OCI-LY7 (cell line): ENCODE results near the gene TIMP3.

ENCODE experiments used
- EZH2phosphoT487 ChIP-seq: fragments of 200-600 bp; sonication (generic); IDR thresholded peaks from 2 replicates; pipeline ENCODE4 v1.6.1; 2018; ENCODE audit warnings: low read depth, borderline replicate concordance, mild to moderate bottlenecking, mixed run types, antibody characterized with exemption, low read length, moderate library complexity, mixed read lengths
- TF ChIP-seq, protein P1 (sequence below): fragments of 200-600 bp; sonication (generic); conservative IDR thresholded peaks from 2 replicates; pipeline ENCODE4 v1.5.1; 2014; ENCODE audit warnings: mild to moderate bottlenecking, antibody characterized with exemption, low read length, moderate library complexity, mixed read lengths

DNA sequence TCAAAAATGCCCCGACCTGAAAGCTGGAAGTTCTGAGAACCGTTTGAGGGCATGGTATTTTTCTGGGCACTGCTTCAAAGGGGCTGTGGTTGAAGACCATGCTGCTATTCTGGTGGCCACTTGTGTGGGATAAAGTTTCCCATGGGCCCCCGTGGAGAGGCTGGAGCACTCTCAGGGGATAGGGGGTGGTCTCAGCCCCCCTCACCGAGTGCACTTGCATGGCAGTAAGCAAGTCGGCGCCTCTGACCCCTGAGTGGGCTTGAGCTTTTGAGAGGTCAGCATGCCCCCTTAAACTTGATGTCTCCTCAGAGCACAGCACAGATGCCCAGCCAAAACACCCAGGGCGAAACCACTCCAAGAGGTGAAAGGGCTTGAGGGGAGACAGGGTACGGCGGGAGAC, 35.6 kb downstream of the TIMP3 start:
- TF ChIP-seq, protein P1, sequence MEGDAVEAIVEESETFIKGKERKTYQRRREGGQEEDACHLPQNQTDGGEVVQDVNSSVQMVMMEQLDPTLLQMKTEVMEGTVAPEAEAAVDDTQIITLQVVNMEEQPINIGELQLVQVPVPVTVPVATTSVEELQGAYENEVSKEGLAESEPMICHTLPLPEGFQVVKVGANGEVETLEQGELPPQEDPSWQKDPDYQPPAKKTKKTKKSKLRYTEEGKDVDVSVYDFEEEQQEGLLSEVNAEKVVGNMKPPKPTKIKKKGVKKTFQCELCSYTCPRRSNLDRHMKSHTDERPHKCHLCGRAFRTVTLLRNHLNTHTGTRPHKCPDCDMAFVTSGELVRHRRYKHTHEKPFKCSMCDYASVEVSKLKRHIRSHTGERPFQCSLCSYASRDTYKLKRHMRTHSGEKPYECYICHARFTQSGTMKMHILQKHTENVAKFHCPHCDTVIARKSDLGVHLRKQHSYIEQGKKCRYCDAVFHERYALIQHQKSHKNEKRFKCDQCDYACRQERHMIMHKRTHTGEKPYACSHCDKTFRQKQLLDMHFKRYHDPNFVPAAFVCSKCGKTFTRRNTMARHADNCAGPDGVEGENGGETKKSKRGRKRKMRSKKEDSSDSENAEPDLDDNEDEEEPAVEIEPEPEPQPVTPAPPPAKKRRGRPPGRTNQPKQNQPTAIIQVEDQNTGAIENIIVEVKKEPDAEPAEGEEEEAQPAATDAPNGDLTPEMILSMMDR: no peak
- TF ChIP-seq EZH2phosphoT487: no peak
